Ramos (cell line): ENCODE measurements around the gene TTC28.
"Not testable (repeated sequence)": the region's sequence is repeated elsewhere in the genome, so short reads cannot be mapped to it uniquely, and the experiment has no call there.

Source experiments
- in situ Hi-C: fragments of 300-500 bp; cut with MboI; formaldehyde crosslinking; loops from one replicate; pipeline ENCODE4 v1.14.3; 2022; ENCODE audit warnings: low sequenced_read_pairs; ENCODE audit not compliant: unreplicated experiment

The TTC28 gene

DNA sequence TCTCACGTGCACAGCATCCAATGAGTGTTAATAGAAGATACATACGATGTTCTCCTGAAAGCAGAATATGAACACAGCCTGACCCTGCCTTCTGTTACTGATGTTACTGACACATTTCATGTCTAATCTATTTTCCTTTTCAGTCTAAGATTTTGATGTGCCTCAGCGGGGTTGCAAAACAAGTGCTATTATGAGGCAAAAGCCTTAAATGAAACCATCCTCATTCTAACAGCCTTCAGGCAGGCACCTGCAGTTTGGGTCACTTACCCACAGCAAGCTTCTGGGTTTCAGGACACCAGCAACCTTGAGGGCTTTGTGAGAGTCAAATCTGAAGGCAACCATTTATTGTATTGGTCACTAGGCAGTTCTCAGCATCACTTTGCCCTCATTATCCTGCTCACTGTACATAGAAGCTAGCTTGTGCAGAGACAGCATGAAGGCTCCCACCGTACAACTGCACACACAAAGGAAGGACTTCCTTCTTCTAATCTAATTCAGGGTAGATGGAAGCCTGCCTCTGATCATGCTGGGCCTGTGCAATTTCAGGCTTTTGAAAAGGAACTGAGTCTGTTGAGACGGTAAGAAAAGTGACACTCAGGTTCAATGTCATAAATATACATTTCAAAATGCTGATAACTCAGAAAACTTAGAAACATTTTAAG, 577.4 kb downstream of the TTC28 start:
- in situ Hi-C loops = no loop called here

DNA sequence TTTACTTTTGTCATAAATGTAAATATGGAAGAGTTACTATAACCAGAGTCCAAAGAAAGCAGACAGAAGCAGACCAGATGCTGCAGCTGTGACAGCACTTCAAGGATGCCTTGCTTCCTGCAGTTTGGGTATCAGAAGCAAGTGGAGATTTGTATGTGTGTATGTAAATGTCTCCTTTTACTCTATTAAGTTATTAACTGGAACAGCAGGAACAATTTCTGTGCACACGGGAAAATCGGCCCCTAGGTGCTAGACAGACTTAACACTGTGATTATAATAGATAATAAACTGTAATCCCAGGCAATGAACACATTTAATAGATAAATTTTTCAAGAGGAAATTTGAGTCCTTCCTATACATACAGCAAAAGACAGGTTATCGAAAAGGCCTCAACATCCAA, 582.0 kb downstream of the TTC28 start:
- in situ Hi-C loops = no loop called here

DNA sequence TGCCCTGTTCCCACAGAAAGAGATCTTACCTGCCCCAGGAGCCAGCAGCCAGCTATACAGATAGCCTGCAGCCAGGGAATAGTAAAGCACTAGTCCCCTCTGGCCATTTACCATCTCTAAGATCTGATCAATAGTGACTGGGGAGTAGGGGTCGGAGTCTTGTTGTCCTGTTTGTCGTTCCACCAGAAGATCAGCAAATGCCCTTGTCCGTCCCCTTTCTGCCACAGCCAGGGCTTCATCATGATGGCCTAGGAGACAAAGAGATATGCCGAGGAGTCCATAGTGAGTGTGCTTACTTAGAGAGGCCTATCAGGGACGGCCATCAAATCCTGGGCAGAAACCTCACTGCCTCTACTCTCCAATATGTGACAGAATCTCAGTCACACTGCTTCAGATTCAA, 583.5 kb downstream of the TTC28 start:
- in situ Hi-C loops = no loop called here

DNA sequence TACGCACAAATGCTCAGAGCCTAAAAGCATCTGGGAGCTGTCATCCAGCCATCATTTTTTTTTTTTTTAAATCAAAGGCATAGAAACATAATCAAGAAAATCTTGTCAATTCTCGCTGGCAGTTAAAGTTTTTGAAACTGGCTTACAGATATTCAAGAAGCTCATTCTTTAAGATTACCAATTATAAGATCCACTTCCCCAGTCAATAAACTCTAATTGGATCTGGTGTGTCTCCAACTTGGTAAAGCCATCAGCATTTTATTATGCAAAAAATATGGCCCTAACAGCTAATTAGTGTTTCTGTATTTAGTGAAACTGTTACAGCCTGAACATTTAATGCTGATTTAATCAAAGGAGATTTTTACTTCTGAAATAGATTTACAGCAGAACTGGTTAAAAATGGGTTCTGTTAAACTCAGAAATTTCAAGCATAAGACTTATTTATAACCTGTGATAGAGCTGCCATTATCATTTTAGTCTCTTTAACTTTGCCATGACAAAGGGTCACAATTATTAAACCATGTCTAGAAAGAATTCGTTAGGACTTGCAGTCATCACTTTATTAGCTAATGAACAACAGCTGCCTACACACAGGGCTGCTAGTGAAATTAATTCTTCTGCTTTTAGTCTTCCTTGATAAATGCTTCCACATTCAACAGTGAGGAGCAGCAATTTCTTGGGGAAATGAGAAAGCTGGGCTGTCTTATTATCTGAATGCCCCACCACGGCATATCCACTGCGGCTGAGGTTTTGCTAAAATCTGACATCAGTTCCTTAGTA, 584.1 kb downstream of the TTC28 start:
- in situ Hi-C loops = no loop called here

DNA sequence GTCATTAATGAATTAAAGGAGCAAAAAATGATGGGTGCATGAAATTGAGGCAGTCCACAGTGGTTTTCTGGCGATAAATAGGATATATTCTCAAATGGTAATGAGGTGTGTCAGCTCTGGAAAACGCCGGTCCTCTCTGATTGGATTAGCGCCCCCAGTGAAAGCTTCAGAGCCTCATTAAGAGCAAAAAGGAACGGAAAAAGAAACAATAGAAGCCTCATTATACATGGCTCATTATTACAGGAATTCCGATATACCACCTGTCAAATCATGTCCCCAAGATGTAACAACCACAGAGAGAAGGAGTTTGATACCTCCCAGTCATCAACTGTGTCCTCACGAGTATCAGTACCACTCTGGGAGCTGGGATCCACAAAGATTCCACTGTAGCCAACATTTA, 584.9 kb downstream of the TTC28 start:
- in situ Hi-C loops = no loop called here

DNA sequence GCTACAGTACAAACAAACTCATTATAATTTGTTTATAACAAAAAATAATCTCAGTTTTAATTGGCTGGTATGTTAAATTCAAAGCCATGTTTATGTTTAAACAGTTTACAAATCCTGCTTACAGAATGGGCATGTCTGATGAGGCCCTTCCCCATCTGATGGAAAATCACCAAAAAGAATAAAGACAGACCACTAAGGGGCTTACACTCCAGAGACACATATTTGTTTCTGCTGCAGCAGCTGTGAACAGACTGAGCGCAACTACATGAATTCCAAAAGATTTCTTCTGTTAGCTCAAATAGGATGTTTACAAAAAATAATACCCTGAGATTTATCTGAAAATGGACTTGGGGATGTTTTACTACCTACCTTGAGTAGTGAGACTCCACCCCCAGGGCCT, 585.9 kb downstream of the TTC28 start:
- in situ Hi-C loops = no loop called here

DNA sequence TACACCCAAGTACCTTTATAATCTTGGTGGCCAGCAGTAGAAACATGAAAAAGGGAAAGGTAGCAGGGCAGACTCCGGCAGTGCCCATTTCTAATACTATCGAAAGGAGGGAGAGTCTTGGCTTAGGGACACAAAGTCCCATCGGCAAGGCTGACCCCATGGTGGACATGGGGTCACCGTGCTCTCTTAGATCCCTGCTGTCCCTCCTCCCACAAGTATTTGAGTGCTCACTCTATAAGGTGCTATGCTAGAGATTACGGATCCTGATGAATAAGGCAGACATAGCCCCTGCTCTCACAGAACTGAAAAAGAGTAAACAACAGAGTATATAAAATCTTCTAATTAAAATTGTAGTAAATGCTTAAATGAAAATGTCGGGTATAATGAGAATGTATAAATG, 588.2 kb downstream of the TTC28 start:
- in situ Hi-C loops = no loop called here

DNA sequence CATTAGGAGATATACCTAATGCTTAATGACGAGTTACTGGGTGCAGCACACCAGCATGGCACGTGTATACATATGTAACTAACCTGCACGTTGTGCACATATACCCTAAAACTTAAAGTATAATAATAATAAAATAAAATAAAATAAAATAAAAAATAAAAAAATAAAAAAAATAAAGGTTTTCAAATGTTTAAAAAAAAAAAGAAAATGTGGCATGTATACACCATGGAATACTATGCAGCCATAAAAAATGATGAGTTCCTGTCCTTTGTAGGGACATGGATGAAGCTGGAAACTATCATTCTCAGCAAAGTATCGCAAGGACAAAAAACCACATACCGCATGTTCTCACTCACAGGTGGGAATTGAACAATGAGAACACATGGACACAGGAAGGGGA, 590.1 kb downstream of the TTC28 start:
- in situ Hi-C loops = not testable (repeated sequence)

DNA sequence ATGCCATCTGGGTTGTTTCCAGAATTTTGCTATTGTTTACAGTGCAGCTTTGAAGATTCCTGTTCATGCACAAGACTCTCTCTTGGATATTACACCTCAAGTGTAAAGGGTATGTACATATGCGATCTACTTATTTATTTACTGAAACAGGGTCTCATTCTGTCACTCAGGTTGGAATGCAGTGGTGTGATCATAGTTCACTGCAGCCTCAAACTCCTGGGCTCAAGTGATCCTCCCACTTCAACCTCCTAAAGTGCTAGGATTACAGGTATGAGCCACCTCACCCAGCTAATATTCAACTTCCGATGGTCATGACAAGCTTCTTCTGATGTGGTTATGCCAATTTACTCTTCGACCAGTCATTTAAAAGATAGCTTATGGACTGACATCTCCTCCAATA, 602.5 kb downstream of the TTC28 start:
- in situ Hi-C loops = no loop called here

DNA sequence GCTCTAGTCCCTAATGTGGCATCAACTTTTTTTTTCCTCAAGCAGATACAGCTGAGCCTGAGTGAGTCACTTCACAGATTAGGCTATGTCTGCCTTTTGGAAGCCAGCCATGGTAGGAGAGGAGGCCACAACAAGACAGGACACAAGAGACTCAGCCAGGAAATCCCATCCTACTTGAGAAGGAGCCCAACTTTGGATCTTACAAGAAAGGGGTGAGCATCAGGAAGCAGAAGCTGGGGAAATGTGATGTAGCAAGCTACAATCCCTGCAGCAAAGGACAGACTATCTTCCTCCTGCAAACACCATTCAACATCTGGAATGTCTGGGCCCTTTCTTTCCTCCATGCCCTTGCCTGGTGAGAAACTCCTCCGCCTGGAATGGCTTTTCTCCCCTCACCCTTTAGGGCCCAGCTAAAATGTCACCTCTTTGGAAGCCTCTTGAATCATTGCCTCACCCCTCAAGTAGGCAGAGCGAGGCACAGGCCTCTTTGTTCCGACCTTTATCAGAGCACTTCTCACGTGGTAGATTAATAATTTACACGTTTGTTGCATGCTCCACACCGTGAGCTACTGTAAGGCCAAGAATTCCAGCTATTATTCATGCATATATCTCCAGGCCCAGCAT, 604.2 kb downstream of the TTC28 start:
- in situ Hi-C loops = no loop called here

DNA sequence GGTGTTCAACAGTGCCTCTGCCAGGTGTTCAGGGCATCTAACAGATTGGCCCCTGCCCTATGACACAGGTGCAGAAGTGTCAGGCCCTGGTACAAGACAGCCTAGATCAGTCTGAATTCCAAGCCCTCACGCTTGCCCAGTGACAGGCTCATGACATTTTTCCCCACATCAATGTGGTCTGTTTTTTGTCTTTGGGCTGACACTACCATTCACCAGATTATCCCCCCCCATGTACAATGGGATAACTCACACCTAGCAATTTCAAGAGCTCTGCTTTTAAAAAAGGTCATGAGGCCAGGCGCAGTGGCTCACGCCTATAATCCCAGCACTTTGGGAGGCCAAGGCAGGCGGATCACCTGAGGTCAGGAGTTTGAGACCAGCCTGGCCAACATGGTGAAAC, 605.1 kb downstream of the TTC28 start:
- in situ Hi-C loops = no loop called here

DNA sequence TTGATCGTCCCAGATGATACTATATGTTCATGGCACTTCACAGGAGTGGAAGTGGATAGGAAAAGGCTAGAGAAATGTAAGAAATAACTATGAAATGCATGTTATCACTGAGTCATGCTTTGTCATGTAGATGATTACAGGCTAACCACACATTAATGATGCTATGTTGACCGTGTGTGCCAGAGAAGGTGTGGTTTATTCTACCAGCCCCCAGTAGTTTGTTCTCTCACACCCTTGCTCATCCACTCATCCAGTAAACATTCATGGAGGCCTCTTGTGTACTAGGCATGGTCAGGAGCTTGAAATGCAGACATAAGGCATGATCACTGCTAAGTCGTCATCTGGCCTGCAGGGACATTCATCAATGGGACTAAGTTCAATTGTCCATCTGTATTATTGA, 607.6 kb downstream of the TTC28 start:
- in situ Hi-C loops = no loop called here

DNA sequence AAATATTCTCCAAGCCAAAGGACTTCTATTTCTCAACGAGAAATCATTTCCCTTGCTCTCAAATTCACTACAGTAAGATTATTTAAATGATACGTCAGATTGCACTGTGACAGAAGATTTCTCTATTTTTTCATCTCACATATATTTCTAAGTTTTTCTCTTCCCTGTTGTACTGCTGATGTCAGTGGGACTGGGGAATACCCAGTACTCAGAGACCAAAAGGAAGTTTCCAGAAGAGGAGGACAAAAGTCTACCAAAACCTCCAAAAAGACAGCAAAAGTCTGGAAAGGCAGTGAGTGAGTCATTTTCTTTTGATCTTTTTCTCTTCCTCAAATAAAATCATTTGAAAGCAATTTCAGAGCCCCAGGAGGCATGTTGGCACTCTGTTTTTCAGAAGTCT, 610.8 kb downstream of the TTC28 start:
- in situ Hi-C loops = no loop called here

DNA sequence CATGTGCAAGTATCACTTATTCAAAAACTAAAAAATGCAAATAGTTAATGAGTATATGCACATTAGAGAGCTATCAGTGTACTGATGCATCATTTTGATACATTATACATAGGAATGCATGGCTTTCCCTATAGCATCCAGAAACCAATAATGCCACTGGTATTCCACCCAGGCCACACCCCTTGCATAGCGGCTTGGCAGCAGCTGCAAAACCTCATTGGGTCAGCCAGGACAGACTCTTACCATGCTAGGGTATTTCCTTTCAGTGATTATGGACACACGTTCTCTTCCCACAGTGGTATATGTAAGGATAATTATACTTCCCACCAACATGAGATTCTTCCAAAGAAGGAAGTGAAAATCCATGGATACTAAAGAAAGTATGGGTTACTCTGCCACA, 614.7 kb downstream of the TTC28 start:
- in situ Hi-C loops = no loop called here

DNA sequence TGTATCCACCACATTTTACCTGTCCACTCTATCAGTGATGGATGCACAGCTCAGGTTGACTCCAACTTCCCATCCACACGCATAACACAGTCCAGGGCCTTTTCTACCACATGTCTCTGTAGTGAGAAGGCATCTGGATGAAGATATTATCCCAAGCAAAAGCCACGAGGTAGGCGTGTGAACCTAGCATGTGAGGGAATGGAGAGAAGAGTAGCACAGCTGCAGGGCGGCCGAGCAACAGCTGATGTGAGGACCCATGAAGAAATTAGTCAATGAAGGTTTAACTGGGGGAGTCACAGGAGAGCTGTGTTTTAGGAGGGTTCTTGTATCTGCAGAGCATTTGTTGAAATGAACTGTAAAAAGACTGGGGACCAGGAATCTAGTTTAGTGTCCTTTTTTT, 616.0 kb downstream of the TTC28 start:
- in situ Hi-C loops = no loop called here

DNA sequence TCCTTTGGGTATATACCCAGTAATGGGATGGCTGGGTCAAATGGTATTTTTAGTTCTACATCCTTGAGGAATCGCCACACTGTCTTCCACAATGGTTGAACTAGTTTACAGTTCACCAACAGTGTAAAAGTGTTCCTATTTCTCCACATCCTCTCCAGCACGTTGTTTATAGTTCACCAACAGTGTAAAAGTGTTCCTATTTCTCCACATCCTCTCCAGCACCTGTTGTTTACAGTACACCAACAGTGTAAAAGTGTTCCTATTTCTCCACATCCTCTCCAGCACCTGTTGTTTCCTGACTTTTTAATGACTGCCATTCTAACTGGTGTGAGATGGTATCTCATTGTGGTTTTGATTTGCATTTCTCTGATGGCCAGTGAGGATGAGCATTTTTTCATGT, 619.0 kb downstream of the TTC28 start:
- in situ Hi-C loops = not testable (repeated sequence)

DNA sequence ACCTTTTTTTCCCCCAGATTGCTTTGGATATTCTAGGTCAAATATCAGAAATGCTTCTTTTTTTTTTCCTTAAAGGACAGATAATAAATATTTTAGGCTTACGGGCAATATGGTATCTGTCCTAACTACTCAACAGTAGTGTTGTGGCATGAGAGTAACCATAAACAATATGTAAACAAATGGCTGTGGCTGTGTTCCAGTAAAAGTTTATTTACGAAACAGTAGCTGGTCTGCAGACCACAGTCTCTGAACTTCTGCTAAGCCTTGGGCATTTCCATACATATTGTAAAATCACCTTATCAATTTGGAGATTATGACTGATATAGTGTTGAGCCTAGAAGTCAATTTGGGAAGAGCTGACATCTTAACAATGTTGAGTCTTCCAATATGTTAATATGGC, 621.6 kb downstream of the TTC28 start:
- in situ Hi-C loops = no loop called here

DNA sequence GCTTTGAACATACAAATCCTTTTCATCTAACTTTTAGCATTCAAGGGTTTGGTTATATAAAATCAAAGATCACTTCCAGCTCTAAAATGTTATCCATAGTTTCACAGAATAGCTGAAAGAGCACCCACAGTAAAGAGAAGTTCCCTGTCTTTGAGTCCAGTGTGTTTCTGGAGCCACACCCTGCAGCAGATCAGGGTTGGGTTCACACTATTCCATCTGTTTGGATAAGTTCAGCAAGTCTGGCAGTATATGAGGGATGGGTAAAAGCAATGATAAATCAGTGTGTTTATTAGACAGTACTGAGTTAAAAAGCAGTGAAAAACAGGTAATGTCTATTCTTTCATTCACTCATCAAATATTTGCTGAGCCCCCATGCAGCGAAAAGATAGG, 624.8 kb downstream of the TTC28 start:
- in situ Hi-C loops = no loop called here

DNA sequence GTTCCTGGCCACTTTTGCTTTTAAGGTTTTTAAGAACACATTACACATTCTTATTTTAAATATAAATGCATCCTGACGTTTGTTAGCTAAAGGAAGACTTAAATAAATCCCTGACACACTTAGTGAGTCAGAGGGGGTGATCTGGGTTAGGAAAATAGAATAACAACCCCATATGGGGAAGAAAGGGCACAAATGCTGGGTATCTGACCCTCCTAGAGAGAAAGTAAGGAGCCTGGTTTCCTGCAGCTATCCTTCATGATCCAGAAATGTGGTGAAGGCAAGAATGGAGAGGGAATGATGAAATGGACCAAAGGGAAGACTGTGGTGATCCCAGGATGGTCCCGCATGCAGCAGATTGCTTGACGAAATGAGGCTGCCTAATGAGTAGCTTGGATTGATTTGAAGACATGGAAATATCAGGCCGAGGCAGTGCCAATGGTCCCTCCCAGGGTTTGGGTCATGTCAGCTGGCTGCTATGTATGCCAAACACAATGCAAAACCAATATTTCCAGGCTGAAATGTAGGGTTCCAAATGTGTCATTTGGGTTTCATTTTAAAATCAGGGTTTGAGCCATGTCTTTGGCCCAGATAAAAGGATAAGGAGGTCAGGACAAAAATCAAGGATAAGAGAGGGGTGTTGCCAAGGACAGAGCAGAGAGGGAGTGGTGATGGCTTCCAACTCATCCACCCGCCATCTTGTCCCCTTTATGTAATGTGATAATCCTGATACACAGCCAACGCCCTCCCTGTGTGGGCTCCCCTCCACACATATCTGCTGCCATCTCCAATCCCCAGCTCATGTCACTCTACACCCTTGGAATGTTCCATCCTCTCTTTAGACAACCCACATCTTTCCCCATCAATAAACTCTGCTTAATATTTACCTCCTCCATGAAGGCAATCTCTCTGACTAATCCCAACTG, 625.5 kb downstream of the TTC28 start:
- in situ Hi-C loops = no loop called here

DNA sequence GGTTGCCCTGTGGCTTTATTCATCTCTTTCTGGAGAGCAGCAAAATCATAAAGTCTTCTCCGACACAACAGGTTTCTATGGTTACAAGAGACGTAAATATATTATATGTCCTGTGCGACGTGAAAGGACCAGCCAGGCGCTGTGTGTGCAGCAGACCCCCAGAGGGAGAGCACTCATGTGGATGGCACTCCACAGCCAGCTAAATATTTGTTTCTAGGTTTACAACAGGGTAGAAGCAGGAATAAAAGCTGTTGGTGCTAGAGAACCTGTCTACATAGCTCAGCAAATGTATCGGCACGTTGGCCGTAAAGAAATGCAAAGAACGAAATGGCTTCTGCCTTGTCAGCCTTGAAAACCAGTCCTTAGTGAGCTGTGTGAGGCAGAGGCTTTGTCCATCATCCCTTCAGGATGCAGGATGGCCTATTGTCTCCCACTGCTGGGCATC, 626.8 kb downstream of the TTC28 start:
- in situ Hi-C loops = no loop called here
